GM19372 (cell line): ENCODE results near the gene DNM3.
A peak's percentile ranks its signal among the peaks of the same experiment; 100 is the strongest.
"Not testable (repeated sequence)": the region's sequence is repeated elsewhere in the genome, so short reads cannot be mapped to it uniquely, and the experiment has no call there.

Experiments used
- ATAC-seq: cut with Tn5 transposase; IDR thresholded peaks from one replicate; pipeline ENCODE4 v1.9.1; 2021; ENCODE audit warnings: mild to moderate bottlenecking, low read depth, moderate library complexity; ENCODE audit not compliant: unreplicated experiment

DNM3 gene

DNA sequence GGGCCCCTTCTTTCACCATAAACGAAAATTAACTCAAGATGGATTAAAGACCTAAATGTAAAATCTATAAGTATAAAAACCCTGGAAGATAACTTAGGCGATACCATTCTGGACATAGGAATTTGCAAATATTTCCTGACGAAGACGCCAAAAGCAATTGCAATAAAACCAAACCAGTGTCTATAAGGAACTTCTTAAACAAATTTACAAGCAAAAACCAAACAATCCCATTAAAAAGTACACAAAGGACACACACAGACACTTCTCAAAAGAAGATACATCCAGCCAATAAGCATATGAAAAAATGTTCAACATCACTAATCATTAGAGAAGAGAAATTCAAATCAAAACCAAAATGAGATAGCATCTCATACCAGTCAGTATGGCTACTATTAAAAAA, 500.4 kb downstream of the DNM3 start:
- ATAC-seq, result no peak

DNA sequence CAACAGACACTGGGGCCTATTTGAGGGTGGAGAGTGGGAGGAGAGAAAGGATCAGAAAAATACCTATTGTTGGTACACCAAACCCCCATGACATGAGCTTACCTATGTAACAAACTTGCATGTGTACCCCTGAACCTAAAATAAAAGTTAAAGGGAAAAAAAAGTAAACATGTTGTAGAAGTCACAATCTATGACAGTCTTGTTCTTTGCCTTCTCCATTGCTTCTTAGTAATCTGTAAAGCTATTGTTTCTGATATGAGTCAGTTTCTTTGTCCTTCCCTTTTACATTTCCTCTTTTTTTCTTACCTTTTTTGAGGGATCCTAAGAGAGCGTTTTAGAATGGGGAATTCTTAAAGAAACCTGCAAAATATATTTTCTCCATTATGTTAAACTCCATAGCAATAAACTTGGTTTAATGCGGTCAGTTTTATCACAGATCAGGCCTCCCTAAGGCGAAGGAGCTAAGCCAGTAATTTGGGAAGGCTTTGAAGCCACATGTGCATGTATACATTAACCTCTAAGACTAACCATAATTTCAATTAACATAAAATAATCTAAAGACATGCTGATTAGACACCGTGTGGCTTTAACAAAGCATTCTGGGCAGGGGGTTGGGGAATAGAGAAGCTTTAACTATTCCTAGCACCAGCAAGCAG, 501.4 kb downstream of the DNM3 start:
- peak; percentile 36 for ATAC-seq

DNA sequence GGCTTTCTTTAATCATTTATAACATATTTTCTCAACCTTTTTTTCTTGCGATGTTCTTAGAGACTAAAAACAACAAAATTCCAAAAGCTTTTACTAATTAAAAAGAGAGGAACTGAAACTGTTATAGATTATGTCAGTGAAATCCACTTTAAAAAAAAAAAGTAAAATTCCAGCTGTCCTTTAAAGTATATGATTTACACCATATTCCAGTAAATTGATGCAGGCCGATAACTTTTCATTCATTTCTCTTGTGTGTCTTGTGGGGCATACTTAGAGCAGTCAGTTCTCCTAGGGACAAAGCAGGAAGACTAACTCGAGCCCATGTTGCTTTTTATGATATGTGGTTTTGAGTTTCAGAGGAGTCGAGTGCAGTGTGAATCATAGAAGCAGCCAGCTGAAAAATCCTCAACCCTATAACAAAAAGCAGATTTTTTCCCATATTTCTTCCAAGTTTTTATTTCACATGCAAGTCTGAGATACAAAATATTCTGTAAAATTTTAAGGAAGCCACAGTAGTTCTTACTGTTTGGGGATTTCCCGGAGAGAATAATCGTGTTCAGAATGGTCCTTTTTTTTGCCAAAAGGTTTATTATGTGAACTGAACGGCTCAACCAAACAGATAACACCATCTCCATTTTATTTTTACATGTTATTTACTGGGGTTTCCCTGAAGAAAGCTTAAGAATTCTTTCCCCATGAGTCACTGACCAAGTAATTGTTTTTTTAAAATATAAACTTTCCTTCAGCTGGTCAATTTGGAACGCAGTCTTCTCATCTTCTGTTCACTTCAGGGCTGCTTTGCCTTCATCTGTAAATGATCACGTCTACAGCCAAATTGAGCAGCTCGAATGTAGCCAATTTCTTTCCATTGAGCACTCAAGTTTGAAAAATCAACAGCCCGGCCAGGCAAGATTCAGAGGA, 502.2 kb downstream of the DNM3 start:
- ATAC-seq, result peak; percentile 19

DNA sequence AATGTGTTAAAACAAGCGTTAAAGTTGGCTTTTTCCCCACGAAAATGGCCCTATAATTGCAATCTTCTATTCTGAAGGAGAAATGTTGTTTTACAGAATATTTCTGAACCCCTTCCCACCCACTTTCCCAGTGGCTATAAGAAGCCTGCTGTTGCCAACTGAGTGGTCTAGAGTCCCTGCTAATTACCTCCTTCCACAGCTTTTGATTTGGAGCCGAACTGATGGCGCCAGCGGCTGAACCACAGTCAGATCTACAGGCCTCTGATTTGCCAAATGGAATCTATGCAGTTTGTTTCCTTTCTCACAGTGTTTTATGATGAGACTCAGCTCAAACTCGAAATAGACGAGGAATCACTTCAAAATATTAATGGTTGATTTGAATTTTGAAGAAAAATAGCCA, 503.1 kb downstream of the DNM3 start:
- ATAC-seq, result no peak

DNA sequence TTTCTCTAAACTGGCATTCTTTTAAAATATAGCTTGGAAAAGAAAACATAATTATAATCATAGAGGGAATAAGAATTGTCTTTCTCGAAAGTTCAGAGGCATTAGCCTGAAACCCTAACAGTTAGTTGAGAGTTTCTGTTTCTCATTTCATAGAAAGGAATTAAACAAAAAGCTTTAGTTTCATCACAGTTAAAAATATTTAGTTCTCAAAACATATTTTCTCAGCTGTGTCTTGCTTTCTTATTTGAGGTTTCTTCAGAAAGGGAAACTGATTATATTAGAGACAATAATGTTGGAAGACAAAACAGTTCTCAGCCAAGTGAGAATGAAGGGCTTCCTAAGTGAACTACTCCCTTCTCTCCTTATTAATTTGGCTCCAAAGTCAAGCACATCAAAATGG, 503.8 kb downstream of the DNM3 start:
- ATAC-seq, result no peak

DNA sequence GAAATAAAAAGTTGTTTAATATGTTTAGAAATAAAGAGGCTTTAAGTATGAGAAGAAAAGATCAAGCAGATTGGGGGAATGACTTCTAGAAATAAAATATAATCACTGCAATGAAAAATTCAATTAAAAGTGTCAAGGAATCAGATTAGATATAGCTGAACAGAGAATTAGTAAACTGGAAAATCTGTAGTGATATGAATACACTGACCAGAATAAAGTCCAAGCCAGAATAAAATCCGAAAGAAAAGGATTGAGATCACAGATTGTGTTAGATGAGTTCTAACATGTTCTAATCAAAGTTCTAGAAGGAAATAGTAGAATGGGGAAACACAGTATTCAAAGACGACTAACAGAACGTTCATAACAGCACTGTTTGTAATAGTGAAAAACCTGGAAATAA, 506.1 kb downstream of the DNM3 start:
- ATAC-seq, result no peak

DNA sequence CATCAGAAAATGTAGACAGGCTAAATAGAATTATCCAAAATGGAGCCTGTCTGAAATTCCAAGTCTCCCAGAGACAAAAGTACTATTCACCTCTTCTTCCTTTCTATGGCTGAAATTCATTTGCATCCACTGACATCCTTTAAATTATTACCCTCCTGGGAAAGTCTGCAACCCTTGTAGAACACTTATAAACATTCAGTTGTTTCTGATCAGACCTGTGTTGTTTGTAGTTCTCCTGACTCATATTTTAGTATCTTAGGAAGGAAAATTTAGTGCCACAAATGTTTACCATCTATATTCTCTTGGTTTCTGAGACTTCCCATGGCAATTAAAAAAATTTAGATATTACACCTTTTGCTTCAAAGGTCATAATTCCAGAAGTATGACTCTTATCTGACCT, 509.6 kb downstream of the DNM3 start:
- no peak for ATAC-seq

DNA sequence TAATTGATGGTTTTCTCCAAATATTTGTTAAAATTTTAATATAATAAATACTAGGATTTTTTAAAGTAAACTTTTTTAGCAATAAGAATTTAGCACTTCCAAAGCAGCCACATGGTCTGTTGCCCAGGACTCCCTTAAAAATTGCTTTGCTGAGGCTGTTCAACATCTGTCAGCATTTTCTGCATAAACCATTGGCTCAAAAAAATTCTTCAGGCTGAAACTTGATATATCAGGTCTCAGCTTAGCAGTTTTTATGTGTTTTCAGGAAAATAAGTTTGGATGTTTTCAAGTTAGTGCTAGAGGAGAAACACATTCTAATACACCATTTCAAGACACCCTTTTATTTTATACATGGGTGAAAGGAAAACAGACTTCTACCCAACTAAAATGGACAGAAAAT, 510.0 kb downstream of the DNM3 start:
- no peak for ATAC-seq

DNA sequence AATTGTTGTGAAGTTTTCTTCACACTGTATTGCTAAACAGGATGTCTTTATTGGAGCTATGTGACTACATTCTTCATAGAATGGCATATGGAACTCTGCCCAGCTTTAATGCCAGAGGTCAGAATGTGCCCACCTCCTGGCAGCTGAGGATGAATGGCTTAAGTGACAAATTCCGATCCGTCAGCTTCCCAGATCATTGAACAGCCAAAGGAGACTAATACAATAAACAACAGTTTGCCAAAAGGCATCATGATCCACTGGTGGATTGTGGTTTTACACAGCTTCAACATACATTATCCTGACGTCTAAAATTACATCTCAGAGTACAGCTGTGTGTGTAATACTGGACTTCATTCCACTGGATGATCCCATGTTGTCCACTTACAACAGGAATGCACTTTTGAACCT, 510.5 kb downstream of the DNM3 start:
- no peak for ATAC-seq

DNA sequence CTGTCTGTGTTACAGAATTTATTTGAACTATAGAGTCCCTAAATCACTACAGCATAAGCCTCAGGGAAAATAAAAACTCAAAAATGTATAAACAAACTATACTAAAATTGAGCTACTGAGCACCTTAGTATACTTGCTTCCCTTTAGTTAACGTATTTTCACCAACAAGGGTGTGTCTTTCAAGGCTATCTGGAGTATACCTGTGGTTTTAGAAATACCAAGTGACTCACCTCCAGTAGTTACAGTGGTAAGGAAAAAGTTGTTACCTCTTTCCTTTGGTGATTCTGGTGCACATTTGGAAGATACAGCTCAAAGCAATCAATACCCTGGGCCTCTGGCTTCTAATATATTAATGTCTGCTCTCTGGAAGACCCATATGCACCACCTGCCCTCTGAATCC, 511.1 kb downstream of the DNM3 start:
- no peak for ATAC-seq

DNA sequence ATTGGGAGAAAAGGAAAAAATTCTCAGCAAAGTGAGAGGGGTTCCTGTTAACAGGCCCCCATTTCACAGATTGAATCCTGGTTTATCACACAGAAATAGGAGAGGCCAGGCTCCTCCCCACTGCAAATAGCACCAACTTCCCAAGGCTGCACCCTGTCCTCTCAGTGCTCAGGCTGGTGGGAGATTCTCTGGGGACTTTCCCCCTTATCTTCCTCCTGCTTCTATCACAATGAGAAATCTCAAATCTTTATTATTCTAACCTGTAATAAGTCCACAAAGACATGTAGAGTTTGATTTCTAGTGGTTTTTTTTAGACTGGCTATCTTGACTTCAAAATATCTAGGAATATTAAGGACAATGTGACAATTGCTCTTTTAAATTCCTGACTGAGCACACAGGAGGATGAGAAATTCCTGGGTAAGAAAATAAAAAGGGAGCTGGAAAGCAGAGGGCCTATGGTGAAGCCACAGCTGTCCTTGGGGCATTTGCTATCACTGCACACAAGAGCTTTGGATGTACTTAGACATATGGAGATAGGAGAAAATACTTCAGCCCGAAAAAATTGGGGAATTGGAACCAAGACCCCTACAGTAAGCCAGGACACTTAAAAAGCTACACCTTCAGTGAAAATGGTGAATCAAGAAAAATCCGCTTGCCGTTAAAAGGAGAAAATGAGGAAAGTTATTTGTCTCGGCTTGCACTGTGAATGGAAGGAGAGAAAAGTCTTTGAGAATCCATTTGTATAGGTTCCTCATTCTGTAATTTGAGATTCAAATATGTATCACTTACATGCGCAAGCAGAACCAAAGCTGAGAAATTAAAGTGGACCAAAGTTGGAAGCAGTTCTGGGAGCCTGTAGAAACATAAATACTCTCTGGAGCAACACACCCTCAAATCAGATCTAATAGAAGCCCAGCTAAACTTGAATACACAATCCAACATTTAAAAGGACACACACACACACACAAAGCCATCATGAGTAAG, 513.3 kb downstream of the DNM3 start:
- ATAC-seq, result no peak

DNA sequence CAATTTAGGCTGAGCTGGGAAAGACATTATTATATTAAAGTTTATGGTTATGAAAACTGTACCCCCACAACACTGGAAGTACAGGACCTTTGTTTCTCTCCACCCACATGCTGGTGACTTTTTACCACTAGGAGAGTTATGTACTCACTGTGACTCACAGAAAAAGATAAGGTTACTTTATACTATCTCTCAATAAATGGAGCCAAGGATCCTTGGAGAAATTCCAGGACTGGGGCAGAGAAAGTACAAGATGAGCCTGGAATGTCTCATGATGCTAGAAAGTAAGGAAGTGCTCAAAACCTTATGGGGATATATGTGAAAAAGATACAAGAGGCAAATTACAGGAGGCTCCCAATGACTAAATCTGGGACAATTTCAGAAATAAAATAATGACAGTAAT, 515.3 kb downstream of the DNM3 start:
- ATAC-seq, result no peak

DNA sequence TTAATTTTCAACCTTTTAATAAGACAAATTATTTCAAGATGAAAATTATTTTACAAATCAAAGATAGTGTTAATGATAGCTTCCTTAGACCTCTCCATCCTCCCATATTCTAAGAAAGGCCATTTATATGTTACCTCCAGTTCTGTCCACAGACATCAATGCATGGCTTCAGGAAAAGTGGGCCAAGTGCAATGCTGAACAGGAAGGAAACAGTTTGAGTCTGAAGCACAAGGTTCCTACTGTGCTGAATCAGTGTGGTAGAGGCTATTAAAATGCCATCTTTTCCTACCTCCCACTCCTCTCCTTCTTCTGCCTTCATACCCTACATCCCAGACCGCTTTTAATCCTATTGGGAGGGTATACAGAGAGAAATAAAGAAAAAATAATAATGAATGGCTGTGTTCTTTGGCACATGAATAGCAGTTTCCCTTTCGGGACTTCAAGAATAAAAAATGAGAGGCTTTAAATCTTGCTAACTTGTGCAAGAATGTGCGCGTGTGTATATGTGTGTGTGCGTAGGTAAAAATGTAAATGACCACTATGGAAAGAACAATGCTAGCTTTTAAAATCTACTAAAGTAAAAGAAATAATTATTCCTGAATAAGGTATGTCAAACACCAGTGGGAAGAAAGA, 516.6 kb downstream of the DNM3 start:
- ATAC-seq, result peak; percentile 10

DNA sequence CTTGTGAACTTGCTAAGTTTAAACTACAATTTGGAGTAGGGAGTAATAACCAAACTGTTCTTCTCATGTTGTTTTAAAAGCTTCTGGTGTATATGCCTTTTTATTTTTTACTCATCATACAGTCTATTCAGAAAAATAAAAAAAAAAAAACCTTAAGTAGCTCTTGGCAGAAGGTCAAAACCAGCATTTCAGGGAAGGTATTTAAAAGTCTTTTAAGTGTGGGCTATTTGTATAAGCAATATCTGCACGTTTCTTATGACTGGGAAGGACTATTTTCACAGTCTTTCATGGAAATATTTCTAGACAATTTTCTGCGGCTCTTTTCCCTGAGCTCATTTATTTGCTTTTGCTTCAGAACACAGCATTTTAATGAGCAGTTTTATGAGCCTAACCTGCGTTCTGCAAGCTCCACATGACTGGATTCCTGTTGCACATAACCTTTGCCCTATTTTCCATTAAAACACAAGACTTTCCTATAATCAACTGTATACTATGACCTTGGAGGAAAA, 518.2 kb downstream of the DNM3 start:
- no peak for ATAC-seq

DNA sequence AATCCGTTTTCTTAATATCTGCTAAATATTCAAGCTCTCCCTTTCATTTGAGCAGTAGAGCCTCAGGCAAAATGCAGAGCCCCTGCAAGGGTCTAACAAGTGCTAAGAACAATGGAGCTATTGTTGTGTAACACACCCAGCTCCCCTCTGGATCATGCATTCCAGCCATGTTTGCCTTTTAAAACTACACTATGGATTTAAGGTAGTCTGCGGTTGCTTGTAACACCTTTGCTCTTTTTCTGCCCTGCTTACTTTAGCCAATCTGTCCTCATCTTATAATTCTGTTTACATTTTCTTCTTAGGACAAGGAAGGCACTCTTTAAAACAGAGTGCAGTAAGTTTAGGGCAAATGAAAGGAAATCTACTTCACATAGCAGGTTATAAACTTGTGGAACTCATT, 519.2 kb downstream of the DNM3 start:
- no peak for ATAC-seq

DNA sequence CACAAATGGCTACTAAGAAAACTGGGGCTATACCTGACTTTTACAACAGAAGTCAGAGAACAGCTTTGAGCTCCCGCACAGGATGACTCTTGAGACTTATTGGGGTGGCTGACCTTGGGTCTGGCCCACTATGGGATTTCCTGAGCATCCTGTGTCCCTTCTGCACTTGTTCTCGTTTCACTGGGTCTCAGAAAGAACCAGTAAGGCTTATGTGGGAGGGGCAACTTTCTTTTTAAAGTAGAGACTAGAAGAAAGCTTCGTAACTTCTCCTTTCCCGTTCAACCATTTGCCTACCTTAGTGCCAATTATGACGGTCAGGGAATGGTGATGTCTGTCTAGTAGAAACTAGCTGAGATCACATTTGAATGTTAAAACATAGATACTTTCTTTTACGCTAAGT, 519.7 kb downstream of the DNM3 start:
- ATAC-seq, result no peak

DNA sequence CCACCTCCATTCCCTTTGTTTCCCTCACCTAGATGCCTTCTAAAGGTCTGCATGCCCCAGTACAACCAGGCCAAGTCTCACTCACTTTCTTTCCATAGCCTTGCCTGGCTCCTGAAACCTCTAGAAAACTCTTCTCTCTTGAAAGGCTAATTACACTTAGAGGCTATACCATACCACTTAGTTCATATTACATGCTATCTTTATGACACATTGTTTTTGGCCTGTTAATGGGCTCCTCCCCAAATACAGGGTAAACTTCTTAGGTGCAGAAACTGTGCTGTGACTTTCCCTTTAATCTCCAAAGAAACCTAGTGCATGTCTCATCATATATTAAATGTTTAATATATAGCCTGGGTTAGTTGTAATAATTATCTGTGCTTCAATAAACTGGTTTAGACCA, 522.6 kb downstream of the DNM3 start:
- ATAC-seq, result no peak

DNA sequence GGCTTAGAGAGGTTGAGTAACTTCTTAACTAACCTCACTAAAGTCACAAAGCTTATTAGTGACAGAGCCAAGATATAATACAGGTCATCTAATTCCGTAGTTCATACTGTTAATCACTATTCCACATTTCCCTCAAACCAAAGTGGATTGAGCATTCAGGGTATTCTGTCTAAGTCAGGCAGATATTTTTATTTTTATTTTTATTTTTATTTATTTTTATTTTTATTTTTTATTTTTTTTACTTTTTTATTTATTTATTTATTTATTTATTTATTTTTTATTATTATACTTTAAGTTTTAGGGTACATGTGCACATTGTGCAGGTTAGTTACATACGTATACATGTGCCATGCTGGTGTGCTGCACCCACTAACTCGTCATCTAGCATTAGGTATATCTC, 530.3 kb downstream of the DNM3 start:
- ATAC-seq, result not testable (repeated sequence)

DNA sequence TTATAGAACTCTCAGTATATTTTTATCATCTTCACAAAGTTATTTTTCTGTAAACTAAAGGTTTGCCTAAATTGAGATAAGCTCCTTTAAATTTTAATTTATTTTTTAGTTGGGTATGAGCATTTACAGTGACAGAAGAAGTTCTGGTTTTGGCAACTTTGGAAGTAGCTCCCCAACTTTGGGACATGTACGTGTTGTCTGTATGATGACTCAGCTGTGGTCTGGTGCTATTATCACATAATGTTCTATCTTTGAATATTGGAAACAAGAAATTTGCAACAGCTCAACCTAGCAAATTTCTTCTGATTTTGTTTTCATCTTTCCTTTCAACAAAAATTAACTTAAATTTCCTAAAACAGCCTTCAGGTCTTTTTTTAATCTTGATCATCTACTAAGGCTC, 532.6 kb downstream of the DNM3 start:
- ATAC-seq, result no peak

DNA sequence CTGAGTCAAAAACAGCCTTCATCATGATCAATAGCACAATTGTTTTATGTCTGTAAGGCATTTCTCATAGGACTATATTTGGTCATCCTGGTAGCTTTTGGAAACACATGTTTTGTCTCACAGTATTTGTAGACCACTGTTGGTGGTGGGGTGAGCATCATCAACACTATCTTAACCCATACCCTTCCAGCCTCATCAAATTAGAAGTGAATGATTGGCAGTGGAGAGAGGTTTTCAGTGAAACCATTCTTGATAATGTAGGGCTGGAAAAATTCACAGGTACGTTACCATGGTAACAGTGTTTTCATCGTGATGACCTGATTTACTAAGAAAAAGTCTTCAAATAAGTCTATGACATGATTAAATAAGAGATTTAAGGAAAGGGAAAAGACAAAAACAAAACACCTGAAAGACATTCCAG, 533.9 kb downstream of the DNM3 start:
- no peak for ATAC-seq
